ENCODE results near the gene OR2AG1.

OR2AG1 gene, protein sequence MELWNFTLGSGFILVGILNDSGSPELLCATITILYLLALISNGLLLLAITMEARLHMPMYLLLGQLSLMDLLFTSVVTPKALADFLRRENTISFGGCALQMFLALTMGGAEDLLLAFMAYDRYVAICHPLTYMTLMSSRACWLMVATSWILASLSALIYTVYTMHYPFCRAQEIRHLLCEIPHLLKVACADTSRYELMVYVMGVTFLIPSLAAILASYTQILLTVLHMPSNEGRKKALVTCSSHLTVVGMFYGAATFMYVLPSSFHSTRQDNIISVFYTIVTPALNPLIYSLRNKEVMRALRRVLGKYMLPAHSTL
- total RNA-seq, result 0 reads per million in 9 experiments

DNA sequence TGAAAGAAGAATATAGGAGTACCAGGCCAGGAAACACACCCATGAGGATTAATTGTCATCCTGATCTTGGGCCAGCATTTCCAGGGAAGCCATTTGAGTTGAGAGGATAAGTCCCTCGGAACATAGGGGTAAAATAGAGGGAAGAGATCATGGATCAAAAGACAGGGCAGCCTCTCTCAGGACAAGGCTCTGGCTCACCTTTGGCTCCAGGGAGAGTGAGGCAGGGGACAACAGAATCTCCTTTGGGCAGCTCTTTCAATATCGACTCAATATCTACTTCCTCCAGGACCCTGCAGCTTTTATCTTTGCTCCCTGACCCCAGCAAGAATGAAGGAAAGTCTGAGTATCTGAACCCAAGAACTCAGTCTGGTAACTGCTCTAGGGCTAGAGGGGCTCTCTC is at the start of gene OR2AG1:
Gene OR2AG1, plus strand, starts transcription at position 301 of the 400 bp plus-strand sequence. CDS start 2,018 bp downstream, outside the sequence.
- Mint-ChIP-seq H3K36me3 (ENCODE audit: insufficient read depth) (no peaks in the 10 kb centered on the region), H3K4me3 (no peak within 1 kb of the TSS), H3K4me1 (ENCODE audit: low read depth in 2 of 2) (no peaks in the 10 kb centered on the region), H3K27ac (no peak within 1 kb of the TSS), H3K27me3 (peaks cover 29 to 63% of the 10 kb centered on the region in 2 donors), H3K9me3 (no peaks in the 10 kb centered on the region)
- DNase-seq (no peak), ATAC-seq (replicated peaks) (no peak)

DNA sequence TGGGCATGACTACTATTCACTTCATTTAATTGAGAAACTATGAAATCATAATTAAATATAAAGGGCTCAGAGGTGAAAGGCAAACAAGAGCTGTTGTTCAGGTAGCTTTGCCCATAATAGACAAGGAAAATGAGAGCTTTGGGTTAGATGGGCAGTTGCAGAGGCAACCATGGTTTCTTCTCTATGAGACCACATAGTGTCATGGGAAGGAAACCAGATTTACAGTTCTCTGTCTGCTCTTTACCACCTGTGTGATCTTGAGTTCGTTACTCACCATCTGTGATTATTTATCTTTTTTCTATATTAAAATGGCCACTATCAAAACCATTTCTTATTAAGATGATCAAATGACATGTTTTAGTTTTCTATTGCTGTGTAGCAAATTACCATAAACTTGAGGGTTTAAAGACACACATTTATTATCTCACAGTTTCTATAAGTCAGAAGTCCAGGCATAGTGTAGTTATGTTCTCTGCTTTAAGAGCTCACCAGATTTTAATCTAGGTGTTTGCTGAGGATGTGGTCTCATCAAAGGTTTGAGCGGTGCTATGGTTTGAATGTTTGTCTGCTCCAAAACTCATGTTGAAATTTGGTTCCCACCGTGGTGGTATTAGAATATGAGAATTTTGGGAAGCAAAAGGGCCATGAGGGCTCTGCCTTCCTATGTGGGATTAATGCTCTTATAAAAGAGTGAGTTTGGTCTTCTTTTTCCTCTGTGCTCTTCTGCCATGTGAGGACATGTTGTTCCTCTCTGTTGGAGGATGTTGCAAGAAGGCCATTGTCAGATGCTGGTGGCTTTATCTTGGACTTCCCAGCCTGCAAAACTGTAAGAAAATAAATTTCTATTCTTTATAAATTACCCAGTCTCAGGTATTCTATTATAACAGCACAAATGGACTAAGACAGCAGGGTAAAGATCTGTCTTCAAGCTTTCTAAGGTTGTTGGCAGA is 49.2 kb upstream of the OR2AG1 start:
- no peak for DNase-seq
- peaks cover 19% of the 10 kb centered on the region for H3K36me3 Mint-ChIP-seq (ENCODE audit: insufficient read depth)

DNA sequence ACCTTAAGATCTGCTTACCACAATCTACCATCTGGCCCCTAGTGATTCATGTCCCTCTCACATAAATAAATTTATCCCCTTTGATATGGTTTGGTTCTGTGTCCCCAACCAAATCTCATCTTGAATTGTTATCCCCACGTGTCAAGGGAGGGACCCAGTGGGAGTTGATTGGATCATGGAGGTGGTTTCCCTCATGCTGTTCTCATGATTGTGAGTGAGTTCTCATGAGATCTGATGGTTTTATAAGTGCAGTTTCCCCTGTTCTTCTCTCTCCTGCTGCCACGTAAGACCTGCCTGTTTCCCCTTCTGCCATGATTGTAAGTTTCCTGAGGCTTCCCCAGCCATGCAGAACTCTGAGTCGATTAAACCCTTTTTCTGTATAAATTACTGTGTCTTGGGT is 48.2 kb upstream of the OR2AG1 start:
- DNase-seq, result no peak

More for the DNA sequence above, 49.2 kb upstream of the OR2AG1 start:
- Mint-ChIP-seq H3K9me3 (no peaks in the 10 kb centered on the region), H3K4me3 (peak overlapping the region; percentile 28 to 43), H3K27me3 (no peaks in the 10 kb centered on the region), H3K27ac (peak overlapping the region; percentile 88 to 96), H3K4me1 (ENCODE audit: low read depth in 2 of 2) (peaks cover 47 to 68% of the 10 kb centered on the region in 2 donors)
- peak; percentile 82 for ATAC-seq (replicated peaks)

DNA sequence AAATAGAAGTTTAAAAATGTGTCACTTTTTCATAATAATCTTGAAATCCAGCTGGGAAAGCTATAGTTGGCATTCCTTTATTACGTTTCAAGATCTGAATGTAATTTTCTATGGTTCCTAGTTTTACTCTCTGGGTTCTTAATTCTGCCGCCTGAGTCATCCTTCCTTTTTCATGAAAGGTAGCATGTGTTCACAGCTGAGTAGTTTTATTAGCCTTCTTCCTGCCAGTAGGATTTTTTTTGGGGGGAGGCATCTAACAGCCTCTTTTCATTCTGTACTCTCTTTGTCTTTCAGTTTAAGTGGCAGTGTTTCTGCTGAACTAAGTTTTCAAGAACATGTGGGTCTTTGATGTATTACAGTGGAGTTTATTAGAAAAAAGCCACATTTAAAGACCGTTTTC is 47.5 kb upstream of the OR2AG1 start:
- H3K4me1 Mint-ChIP-seq (ENCODE audit: low read depth in 2 of 2), result peaks cover 46 to 65% of the 10 kb centered on the region in 2 donors
- H3K36me3 Mint-ChIP-seq (ENCODE audit: insufficient read depth), result peaks cover 28% of the 10 kb centered on the region
- H3K4me3 Mint-ChIP-seq, result peak overlapping the region; percentile 28 to 54
- no peaks in the 10 kb centered on the region for H3K27me3 Mint-ChIP-seq
- DNase-seq (no peak), ATAC-seq (replicated peaks) (no peak)
- peak overlapping the region; percentile 88 to 96 for H3K27ac Mint-ChIP-seq
- H3K9me3 Mint-ChIP-seq, result no peaks in the 10 kb centered on the region

More for the DNA sequence above, 48.2 kb upstream of the OR2AG1 start:
- H3K4me3 Mint-ChIP-seq, result peak overlapping the region; percentile 28 to 54
- no peaks in the 10 kb centered on the region for H3K9me3 Mint-ChIP-seq
- H3K4me1 Mint-ChIP-seq (ENCODE audit: low read depth in 2 of 2), result peaks cover 43 to 64% of the 10 kb centered on the region in 2 donors
- peaks cover 21% of the 10 kb centered on the region for H3K36me3 Mint-ChIP-seq (ENCODE audit: insufficient read depth)
- H3K27ac Mint-ChIP-seq, result peak overlapping the region; percentile 88 to 96
- H3K27me3 Mint-ChIP-seq, result no peaks in the 10 kb centered on the region
- no peak for ATAC-seq (replicated peaks)

DNA sequence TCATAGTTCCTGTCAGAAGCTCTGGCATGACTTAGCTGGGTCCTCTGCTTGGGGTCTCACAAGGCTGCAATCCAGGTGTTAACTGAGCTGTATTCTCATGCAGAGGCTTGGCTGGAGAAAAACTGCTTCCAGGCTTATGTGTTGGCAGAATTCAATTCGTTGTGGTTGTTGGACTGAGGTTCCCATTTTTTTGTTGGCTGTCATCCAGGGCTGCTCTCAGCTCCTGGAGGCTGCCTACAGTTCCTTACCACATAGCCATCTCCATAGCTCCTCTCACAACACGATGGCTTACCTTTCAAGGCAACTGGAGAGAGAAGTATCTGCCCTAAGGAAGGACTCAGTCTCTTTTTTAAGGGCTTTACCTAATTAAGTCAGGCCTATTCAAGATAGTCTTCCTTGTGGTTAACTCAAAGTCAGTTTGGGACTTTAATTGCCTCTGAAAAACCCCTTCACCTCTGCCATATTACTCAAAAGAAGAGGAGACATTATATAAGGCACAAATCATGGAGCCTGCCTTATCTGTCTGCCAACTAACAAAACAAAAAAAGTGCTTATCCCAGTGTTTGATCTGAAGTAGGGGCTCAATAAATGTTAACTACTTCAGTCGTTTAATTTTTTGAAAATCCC is 46.2 kb upstream of the OR2AG1 start:
- Mint-ChIP-seq H3K4me1 (ENCODE audit: low read depth in 2 of 2) (peaks cover 53 to 68% of the 10 kb centered on the region in 2 donors), H3K4me3 (peak overlapping the region in 1 of 2 donors; percentile 58), H3K27me3 (no peaks in the 10 kb centered on the region), H3K27ac (peak overlapping the region; percentile 88 to 96), H3K9me3 (no peaks in the 10 kb centered on the region), H3K36me3 (ENCODE audit: insufficient read depth) (peaks cover 33% of the 10 kb centered on the region)
- ATAC-seq (replicated peaks), result no peak
- DNase-seq, result no peak

DNA sequence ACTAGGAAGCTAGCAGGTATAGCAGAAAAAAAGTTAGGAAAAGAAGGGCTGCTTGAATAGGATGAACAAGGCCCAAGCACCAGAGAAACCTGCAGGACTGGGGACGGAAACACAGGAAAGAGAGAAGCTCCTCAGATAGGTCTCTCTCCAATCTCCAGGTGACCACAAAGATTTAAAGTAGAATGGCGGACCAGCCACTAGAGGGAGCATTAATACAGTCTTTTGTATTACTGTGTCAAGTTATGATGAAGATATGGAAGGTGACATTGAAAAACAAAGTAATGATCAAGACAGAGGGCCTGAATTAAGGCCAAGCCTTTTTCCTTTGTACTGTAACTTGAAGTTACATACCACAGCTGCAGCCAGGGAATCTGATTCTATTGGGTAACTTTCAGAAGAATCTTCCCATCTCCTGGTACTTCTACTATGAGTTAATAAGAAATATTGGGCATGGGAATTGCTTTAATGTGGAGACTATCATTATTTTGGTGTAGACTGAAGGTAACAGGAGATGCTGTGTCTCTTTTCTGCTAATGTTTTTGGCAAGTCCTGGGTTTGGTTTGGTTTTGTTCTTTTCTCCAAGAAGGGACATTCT is 44.9 kb upstream of the OR2AG1 start:
- peak; percentile 66 for ATAC-seq (replicated peaks)
- Mint-ChIP-seq H3K27ac (peak overlapping the region; percentile 88 to 96), H3K4me1 (ENCODE audit: low read depth in 2 of 2) (peaks cover 61 to 80% of the 10 kb centered on the region in 2 donors), H3K27me3 (no peaks in the 10 kb centered on the region), H3K4me3 (peak overlapping the region; percentile 5 to 23), H3K9me3 (no peaks in the 10 kb centered on the region), H3K36me3 (ENCODE audit: insufficient read depth) (peaks cover 29% of the 10 kb centered on the region)
- peak; percentile 71 to 73 (median 71) for DNase-seq

DNA sequence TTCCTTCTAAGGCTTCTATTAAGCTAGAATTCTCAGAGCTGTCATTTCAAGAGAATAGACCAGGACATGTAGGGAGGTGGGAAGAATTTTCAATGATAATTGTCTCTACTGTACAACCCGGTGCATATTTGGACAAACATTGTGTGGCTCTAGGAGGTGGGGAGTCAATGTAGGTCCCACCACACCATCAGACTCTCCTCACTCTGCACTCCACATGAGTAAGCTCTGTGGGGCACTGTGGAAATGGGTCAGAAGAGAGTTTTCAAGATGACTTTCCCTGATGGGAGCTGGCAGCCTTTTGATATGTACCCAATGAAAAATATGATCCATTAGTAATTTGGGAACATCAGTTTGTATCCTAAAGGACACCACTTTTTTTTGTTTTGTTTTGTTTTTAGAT is 44.2 kb upstream of the OR2AG1 start:
- Mint-ChIP-seq H3K9me3 (no peaks in the 10 kb centered on the region), H3K27ac (peak overlapping the region; percentile 88 to 96), H3K36me3 (ENCODE audit: insufficient read depth) (peaks cover 23% of the 10 kb centered on the region), H3K4me1 (ENCODE audit: low read depth in 2 of 2) (peaks cover 62 to 80% of the 10 kb centered on the region in 2 donors), H3K27me3 (no peaks in the 10 kb centered on the region), H3K4me3 (peak overlapping the region; percentile 5 to 23)
- DNase-seq, result no peak
- no peak for ATAC-seq (replicated peaks)

DNA sequence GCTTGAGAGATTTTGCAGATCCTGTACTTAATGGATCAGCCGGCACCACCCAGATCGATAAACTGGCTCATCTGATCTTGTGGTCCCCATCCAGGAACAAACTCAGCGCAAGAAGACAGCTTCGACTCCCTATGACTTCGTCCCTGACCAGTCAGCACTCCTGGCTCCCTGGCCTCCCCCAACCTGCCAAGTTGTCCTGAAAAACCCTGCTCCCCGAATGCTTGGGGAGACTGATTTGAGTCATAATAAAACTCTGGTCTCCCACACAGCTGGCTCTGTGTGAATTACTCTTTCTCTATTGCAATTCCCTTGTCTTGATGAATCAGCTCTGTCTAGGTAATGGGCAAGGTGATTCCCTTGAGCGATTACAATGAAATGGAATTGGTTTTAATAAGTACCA is 40.6 kb upstream of the OR2AG1 start:
- no peak overlapping the region for H3K27ac Mint-ChIP-seq
- ATAC-seq (replicated peaks), result no peak
- DNase-seq, result no peak

DNA sequence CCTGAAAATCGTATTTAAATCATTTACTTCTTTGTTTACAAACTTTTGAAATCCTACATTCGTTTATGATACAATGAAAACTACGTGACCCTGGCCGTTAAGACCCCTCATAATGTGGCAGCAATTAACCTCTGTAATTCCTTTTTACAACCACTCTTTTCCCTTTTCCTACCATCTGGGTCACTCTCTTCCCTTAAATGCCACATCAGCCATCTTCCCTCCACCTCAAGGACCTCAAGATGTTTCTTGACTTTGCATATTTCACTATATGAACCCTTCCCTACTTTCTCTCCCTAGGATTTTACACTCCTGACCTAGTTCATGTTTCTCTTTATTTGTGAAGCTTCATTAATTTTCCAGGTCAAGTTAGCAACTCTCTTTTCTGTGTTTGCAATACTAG is 37.8 kb upstream of the OR2AG1 start:
- DNase-seq (no peak), ATAC-seq (replicated peaks) (no peak)
- no peaks in the 10 kb centered on the region for H3K9me3 Mint-ChIP-seq
- H3K4me1 Mint-ChIP-seq (ENCODE audit: low read depth in 2 of 2), result peaks cover 23 to 45% of the 10 kb centered on the region in 2 donors
- no peaks in the 10 kb centered on the region for H3K27me3 Mint-ChIP-seq
- no peak overlapping the region for H3K27ac Mint-ChIP-seq
- H3K36me3 Mint-ChIP-seq (ENCODE audit: insufficient read depth), result peaks cover 13% of the 10 kb centered on the region
- no peak overlapping the region for H3K4me3 Mint-ChIP-seq

More for the DNA sequence above, 40.6 kb upstream of the OR2AG1 start:
- Mint-ChIP-seq H3K9me3 (no peaks in the 10 kb centered on the region), H3K27me3 (no peaks in the 10 kb centered on the region), H3K4me1 (ENCODE audit: low read depth in 2 of 2) (peaks cover 42 to 54% of the 10 kb centered on the region in 2 donors), H3K4me3 (no peak overlapping the region), H3K36me3 (ENCODE audit: insufficient read depth) (peaks cover 22% of the 10 kb centered on the region)

DNA sequence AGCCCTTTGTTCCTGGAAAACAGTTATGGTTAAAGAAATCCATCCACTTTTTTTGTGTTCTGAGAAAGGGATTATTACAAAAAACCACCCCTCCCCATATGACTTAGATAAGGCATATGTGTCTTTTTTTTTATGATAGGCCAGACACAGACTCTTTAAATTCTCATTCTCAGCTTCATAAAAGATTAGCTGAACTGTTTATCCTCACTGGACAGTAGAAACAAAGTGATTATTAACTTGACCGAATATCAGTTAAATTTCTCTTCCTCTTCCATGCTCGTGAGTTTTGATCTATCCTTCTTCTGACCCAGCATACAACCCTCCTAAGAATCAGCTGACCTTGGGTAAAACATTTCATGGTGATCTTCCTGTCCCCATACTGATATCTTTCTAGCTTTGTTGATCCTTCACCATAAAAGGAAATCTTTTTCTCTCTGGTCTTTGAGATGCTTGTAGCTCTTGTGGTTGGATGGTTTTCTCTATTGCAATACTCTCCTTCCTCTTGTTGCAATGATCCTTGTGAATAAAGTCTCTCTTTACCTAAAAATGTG is 37.3 kb upstream of the OR2AG1 start:
- Mint-ChIP-seq H3K27ac (no peak overlapping the region), H3K4me3 (no peak overlapping the region), H3K36me3 (ENCODE audit: insufficient read depth) (peaks cover 8% of the 10 kb centered on the region), H3K9me3 (no peaks in the 10 kb centered on the region), H3K4me1 (ENCODE audit: low read depth in 2 of 2) (peaks cover 20 to 45% of the 10 kb centered on the region in 2 donors), H3K27me3 (no peaks in the 10 kb centered on the region)
- DNase-seq, result no peak
- ATAC-seq (replicated peaks), result peak; percentile 48

DNA sequence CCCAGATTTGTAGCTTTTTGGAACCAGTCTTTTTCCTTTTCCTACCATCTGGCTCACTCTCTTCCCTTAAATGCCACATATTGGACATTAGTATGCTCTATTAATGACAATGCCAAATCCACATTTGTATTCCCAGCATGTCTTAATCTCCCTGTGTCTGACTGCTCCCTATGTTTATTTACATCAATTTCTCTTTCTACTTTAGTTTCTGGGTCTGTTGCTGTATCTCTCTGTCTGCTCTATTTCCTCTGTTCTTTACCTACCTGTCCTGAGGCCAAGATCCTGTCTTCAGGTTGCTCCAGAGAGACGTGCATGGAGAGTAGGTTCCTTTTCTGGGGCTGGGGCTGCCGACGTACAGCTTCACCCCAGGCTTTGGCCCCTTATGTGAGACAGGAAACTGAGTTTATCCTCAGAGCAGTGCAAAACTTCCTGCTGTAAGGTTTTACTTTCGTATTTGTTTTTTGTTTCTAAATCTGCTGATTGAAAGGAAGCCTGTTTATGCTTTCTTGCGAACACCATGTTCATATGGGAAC is 36.7 kb upstream of the OR2AG1 start:
- peak; percentile 20 to 42 (median 24) for DNase-seq
- Mint-ChIP-seq H3K27ac (no peak overlapping the region), H3K9me3 (no peaks in the 10 kb centered on the region), H3K4me1 (ENCODE audit: low read depth in 2 of 2) (peaks cover 16 to 41% of the 10 kb centered on the region in 2 donors), H3K27me3 (no peaks in the 10 kb centered on the region), H3K4me3 (no peak overlapping the region), H3K36me3 (ENCODE audit: insufficient read depth) (peaks cover 5% of the 10 kb centered on the region)
- peak; percentile 88 for ATAC-seq (replicated peaks)

DNA sequence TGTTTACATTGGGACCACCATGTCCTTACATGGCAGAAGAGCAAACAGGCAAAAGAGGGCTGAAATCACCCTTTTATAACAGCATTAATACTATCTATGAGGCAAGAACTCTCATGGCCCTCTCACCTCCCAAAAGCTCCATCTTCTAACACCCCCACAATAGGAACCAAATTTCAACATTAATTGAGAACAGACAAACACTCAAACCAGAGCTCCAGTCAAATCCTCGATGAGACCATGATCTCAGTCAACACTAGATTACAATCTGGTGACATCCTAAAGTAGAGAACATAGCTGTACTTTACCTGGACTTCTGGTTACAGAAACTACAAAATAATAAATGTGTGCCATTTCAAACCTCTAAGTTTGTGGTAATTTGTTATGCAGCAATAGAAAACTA is 36.2 kb upstream of the OR2AG1 start:
- no peaks in the 10 kb centered on the region for H3K9me3 Mint-ChIP-seq

More for the DNA sequence above, 36.2 kb upstream of the OR2AG1 start:
- no peak overlapping the region for H3K27ac Mint-ChIP-seq
- H3K4me1 Mint-ChIP-seq (ENCODE audit: low read depth in 2 of 2), result peaks cover 15 to 39% of the 10 kb centered on the region in 2 donors
- H3K36me3 Mint-ChIP-seq (ENCODE audit: insufficient read depth), result peaks cover 5% of the 10 kb centered on the region
- DNase-seq (no peak), ATAC-seq (replicated peaks) (peak; percentile 39)
- H3K27me3 Mint-ChIP-seq, result no peaks in the 10 kb centered on the region
- H3K4me3 Mint-ChIP-seq, result no peak overlapping the region

Data from effector memory CD8-positive, alpha-beta T cell (primary cell).